Sigmoid colon (tissue), 7 donors: ENCODE results near the gene NTRK1. TPM values are rescaled to one million over a fixed set of nuclear protein-coding genes. Genes with fewer than 3 reads are reported as not detected.

Experiments used
- DNase-seq: peaks from one replicate; pipeline ENCODE4 v3.0.0-alpha.2; 2019
- H3K27ac ChIP-seq, 4 donors: fragments of 200-600 bp; sonication (generic); one replicate each; pipeline ENCODE4 v1.5.1; 2016 to 2019; ENCODE audit warnings: mild to moderate bottlenecking in 1 of 4
- H3K27me3 ChIP-seq, 3 donors: fragments of 200-600 bp; sonication (generic); one replicate each; pipeline ENCODE4 v1.5.1; 2019; ENCODE audit warnings: mild to moderate bottlenecking in 1 of 3
- H3K36me3 ChIP-seq, 4 donors: fragments of 200-600 bp; sonication (generic); one replicate each; pipeline ENCODE4 v1.5.1; 2016 to 2019
- H3K4me1 ChIP-seq, 4 donors: fragments of 200-600 bp; sonication (generic); one replicate each; pipeline ENCODE4 v1.5.1; 2017 to 2019
- H3K4me3 ChIP-seq, 4 donors: fragments of 200-600 bp; sonication (generic); one replicate each; pipeline ENCODE4 v1.5.1; 2017 to 2019; ENCODE audit warnings: mild to moderate bottlenecking in 2 of 4, moderate library complexity in 1 of 4
- H3K9me3 ChIP-seq, 4 donors: fragments of 200-600 bp in 3 of 4; sonication (generic) in 3 of 4; one replicate each; pipeline versions ENCODE4 v1.5.1 to v1.6.1; 2013 to 2019
- CTCF ChIP-seq, 4 experiments: fragments of 450-650 bp in 3 of 4; fragments of 200-600 bp in 1 of 4; IDR thresholded peaks; one replicate each; pipeline ENCODE4 v1.5.1; 2016 to 2019; ENCODE audit warnings: antibody characterized with exemption in 4 of 4, mild to moderate bottlenecking in 3 of 4, moderate library complexity in 2 of 4
- EP300 ChIP-seq, 4 donors: sonication (generic); formaldehyde crosslinking; IDR thresholded peaks; one replicate each; pipeline ENCODE4 v1.6.1; 2017; ENCODE audit warnings: antibody characterized with exemption in 4 of 4
- POLR2A ChIP-seq, 2 donors: fragments of 450-650 bp; IDR thresholded peaks; one replicate each; pipeline ENCODE4 v1.6.1; 2016; ENCODE audit warnings: antibody characterized with exemption in 2 of 2, mild to moderate bottlenecking in 2 of 2, moderate library complexity in 2 of 2
- POLR2AphosphoS5 ChIP-seq, 4 donors: sonication (generic); formaldehyde crosslinking; IDR thresholded peaks; one replicate each; pipeline ENCODE4 v1.6.1; 2017; ENCODE audit warnings: antibody characterized with exemption in 4 of 4
- WGBS, 2 donors: extraction: QIAGEN DNeasy Blood & Tissue Kit; methylation state at CpG; one replicate each; pipeline ENCODE4 v1.1.7; 2013; 5-methylcytosine and 5-hydroxymethylcytosine counted together
- intact Hi-C: fragments of 100-400 bp; cut with DNase I; formaldehyde crosslinking; loops from one replicate; pipeline ENCODE4 v1.15.1; 2023
- polyA plus RNA-seq, 3 donors: library from polyadenylated mRNA; stranded (reverse); fragments of 200-250 nt; gene quantifications; one replicate each; pipeline ENCODE4 v1.2.3, GENCODE V29; 2013
- total RNA-seq, 4 donors: library from RNA; depleted of rRNA; stranded (reverse); fragments of >200 nt; gene quantifications; one replicate each; pipeline ENCODE4 v1.1.0, GENCODE V29; 2016
- donor health status: healthy with polysubstance abuse.
- donor health status: Bipolar disorder and iron deficiency.
- donor health status: healthy.

Gene NTRK1
- total and polyA plus RNA-seq, 7 donors: 0.42 to 4.9 (median 2.0) TPM; not detected in 1

- Histone ChIP-seq H3K27me3 (peaks cover 14 to 43% (median 40%) of the 10 kb centered on the region in 3 donors), H3K4me3 (no peak overlapping the region), H3K4me1 (peaks cover 0 to 39% (median 31%) of the 10 kb centered on the region in 4 donors), H3K27ac (no peak overlapping the region), H3K36me3 (no peaks in the 10 kb centered on the region), H3K9me3 (no peaks in the 10 kb centered on the region)
- DNase-seq: no peak
- WGBS, 2 donors: 77 to 80% methylated on average over 3 of the region's 3 CpGs
- intact Hi-C loops: no loop called here
- TF ChIP-seq EP300 (IDR thresholded peaks at IDR 0.05) (no peak), POLR2AphosphoS5 (IDR thresholded peaks at IDR 0.05) (no peak), POLR2A (IDR thresholded peaks at IDR 0.05) (no peak), CTCF (IDR thresholded peaks at IDR 0.05) (no peak)
These were observed 4.3 kb upstream of the NTRK1 start for GRCh38 chr1:156856282-156856785.

- H3K27me3 ChIP-seq: peaks cover 20 to 55% (median 52%) of the 10 kb centered on the region in 3 donors
- H3K9me3 ChIP-seq: no peaks in the 10 kb centered on the region
- no peak overlapping the region for H3K4me3 ChIP-seq
- TF ChIP-seq EP300 (IDR thresholded peaks at IDR 0.05): no peak
- TF ChIP-seq POLR2AphosphoS5 (IDR thresholded peaks at IDR 0.05): no peak
- no peak for TF ChIP-seq CTCF (IDR thresholded peaks at IDR 0.05)
- TF ChIP-seq POLR2A (IDR thresholded peaks at IDR 0.05): no peak
- H3K4me1 ChIP-seq: peaks cover 0 to 33% (median 29%) of the 10 kb centered on the region in 4 donors
- DNase-seq: no peak
- no peak overlapping the region for H3K27ac ChIP-seq
- 65 to 70% methylated on average over 3 of the region's 3 CpGs for WGBS, 2 donors
- intact Hi-C loops: no loop called here
- H3K36me3 ChIP-seq: no peaks in the 10 kb centered on the region
These were observed 3.1 kb upstream of the NTRK1 start for GRCh38 chr1:156857532-156857931.

GRCh38 chr1:156858555-156858956 is 2.1 kb upstream of the NTRK1 start:
- intact Hi-C loops: no loop called here
- no peak for DNase-seq
- Histone ChIP-seq H3K4me1 (peaks cover 0 to 32% (median 28%) of the 10 kb centered on the region in 4 donors), H3K36me3 (no peaks in the 10 kb centered on the region), H3K27me3 (peaks cover 21 to 65% (median 61%) of the 10 kb centered on the region in 3 donors), H3K9me3 (no peaks in the 10 kb centered on the region), H3K4me3 (peak overlapping the region in 3 of 4 donors; percentile 4 to 35 (median 32)), H3K27ac (no peak overlapping the region)
- WGBS, 2 donors: 12 to 35% methylated on average over 5 of the region's 5 CpGs
- TF ChIP-seq POLR2AphosphoS5 (IDR thresholded peaks at IDR 0.05): no peak

GRCh38 chr1:156858959-156859522 is 1.6 kb upstream of the NTRK1 start, which contains the start of gene INSRR:
TSS of gene INSRR (minus strand) at chr1:156859117. CDS start at chr1:156858621, 496 bp downstream.
- Histone ChIP-seq H3K9me3 (no peaks in the 10 kb centered on the region), H3K27ac (no peak within 1 kb of the TSS), H3K36me3 (no peaks in the 10 kb centered on the region), H3K27me3 (peaks cover 21 to 70% (median 66%) of the 10 kb centered on the region in 3 donors), H3K4me1 (peaks cover 0 to 32% (median 28%) of the 10 kb centered on the region in 4 donors), H3K4me3 (peak within 1 kb of the TSS; percentile 4 to 35 (median 19))
- no peak for DNase-seq
- TF ChIP-seq POLR2AphosphoS5 (IDR thresholded peaks at IDR 0.05) (no peak), CTCF (IDR thresholded peaks at IDR 0.05) (no peak), POLR2A (IDR thresholded peaks at IDR 0.05) (no peak), EP300 (IDR thresholded peaks at IDR 0.05) (no peak)
- 2 to 8% methylated on average over 39 of the region's 39 CpGs for WGBS, 2 donors
- intact Hi-C loops: no loop called here

GRCh38 chr1:156859523-156860112 is 1.0 kb upstream of the NTRK1 start:
- Histone ChIP-seq H3K36me3 (no peaks in the 10 kb centered on the region), H3K4me3 (peak overlapping the region; percentile 4 to 35 (median 19)), H3K27ac (no peak overlapping the region), H3K27me3 (peaks cover 21 to 76% (median 67%) of the 10 kb centered on the region in 3 donors), H3K4me1 (peaks cover 0 to 32% (median 28%) of the 10 kb centered on the region in 4 donors), H3K9me3 (no peaks in the 10 kb centered on the region)
- no peak for TF ChIP-seq POLR2A (IDR thresholded peaks at IDR 0.05)
- no peak for TF ChIP-seq POLR2AphosphoS5 (IDR thresholded peaks at IDR 0.05)
- no peak for TF ChIP-seq CTCF (IDR thresholded peaks at IDR 0.05)
- no peak for TF ChIP-seq EP300 (IDR thresholded peaks at IDR 0.05)
- DNase-seq: no peak
- intact Hi-C loops: loop anchor here (10.0 kb wide), 1 partner anchor 135 kb away; the partner anchor contains the start of genes ISG20L2 and METTL25B
- WGBS, 2 donors: 3 to 4% methylated on average over 33 of the region's 33 CpGs
